Cardiac muscle cell (in vitro differentiated cells and primary cell): ENCODE data around the gene VEZT. TPM values are rescaled to one million over a fixed set of nuclear protein-coding genes. Genes with fewer than 3 reads are reported as not detected.

Source experiments
- DNase-seq, 2 donors: peaks; one replicate each; pipeline versions ENCODE4 v3.0.0 to v3.0.0-alpha.2; 2010 to 2017; ENCODE audit warnings: low read depth in 1 of 2, low spot score in 1 of 2
- H3K27ac ChIP-seq: fragments of 200-600 bp; sonication (generic); 2 replicates; pipeline ENCODE4 v1.5.1; 2016
- H3K27me3 ChIP-seq: fragments of 200-600 bp; sonication (generic); 2 replicates; pipeline ENCODE4 v1.6.0; 2016; ENCODE audit warnings: control low read depth
- H3K36me3 ChIP-seq: fragments of 200-600 bp; sonication (generic); 2 replicates; pipeline ENCODE4 v1.5.1; 2016; ENCODE audit warnings: control low read depth
- H3K4me1 ChIP-seq: fragments of 200-600 bp; sonication (generic); 2 replicates; pipeline ENCODE4 v1.8.1; 2017; ENCODE audit warnings: low read depth, mild to moderate bottlenecking, mixed run types
- H3K4me3 ChIP-seq: fragments of 200-600 bp; sonication (generic); 2 replicates; pipeline ENCODE4 v1.5.1; 2016; ENCODE audit warnings: mild to moderate bottlenecking
- H3K9me3 ChIP-seq: fragments of 200-600 bp; sonication (generic); 2 replicates; pipeline ENCODE4 v1.5.1; 2017; ENCODE audit warnings: low read depth, mild to moderate bottlenecking, control low read depth
- polyA plus RNA-seq: library from polyadenylated mRNA; unstranded; fragments of >200 nt; fragmentation: Nextera tagmentation; extraction: Ambion mirVana; gene quantifications from 2 replicates; pipeline ENCODE4 v1.2.1, GENCODE V29; 2016
- total RNA-seq: library from RNA; depleted of rRNA; stranded (reverse); fragments of >200 nt; gene quantifications from 2 replicates; pipeline ENCODE4 v1.2.3, GENCODE V29; 2016
- TF ChIP-seq, protein P1 (sequence below): IDR thresholded peaks from 2 replicates; pipeline ENCODE4 v1.5.1; 2012; ENCODE audit warnings: low read depth, mild to moderate bottlenecking, low read length

Gene VEZT
- total and polyA plus RNA-seq, 2 experiments from 2014 or later = 50.6 to 56.9 TPM

DNA sequence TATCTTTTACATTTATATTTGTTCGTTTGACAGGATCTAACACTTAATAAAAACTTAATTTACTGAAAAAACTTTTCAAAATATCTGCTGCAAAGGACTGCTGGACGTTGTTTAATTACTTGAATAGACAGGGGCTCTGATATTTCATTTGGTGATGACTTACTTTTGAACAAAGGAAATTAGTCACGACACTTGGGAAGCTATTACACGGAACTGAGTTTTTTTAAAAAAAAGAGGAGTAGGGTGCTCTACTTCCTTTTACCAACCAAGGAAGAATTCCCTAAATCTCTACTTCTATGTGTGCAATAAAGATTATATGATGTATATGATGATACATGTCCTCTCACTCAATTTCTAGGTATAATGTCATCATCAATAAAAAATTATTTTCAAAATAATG is 5.0 kb upstream of the VEZT start:
- Histone ChIP-seq H3K9me3 (no peaks in the 10 kb centered on the region), H3K27me3 (no peaks in the 10 kb centered on the region), H3K4me3 (no peak overlapping the region), H3K4me1 (peaks cover 18% of the 10 kb centered on the region), H3K27ac (no peak overlapping the region), H3K36me3 (peaks cover 5% of the 10 kb centered on the region)
- peak in 1 of 2 donors; percentile 37 for DNase-seq
- TF ChIP-seq, protein P1, sequence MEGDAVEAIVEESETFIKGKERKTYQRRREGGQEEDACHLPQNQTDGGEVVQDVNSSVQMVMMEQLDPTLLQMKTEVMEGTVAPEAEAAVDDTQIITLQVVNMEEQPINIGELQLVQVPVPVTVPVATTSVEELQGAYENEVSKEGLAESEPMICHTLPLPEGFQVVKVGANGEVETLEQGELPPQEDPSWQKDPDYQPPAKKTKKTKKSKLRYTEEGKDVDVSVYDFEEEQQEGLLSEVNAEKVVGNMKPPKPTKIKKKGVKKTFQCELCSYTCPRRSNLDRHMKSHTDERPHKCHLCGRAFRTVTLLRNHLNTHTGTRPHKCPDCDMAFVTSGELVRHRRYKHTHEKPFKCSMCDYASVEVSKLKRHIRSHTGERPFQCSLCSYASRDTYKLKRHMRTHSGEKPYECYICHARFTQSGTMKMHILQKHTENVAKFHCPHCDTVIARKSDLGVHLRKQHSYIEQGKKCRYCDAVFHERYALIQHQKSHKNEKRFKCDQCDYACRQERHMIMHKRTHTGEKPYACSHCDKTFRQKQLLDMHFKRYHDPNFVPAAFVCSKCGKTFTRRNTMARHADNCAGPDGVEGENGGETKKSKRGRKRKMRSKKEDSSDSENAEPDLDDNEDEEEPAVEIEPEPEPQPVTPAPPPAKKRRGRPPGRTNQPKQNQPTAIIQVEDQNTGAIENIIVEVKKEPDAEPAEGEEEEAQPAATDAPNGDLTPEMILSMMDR = no peak

DNA sequence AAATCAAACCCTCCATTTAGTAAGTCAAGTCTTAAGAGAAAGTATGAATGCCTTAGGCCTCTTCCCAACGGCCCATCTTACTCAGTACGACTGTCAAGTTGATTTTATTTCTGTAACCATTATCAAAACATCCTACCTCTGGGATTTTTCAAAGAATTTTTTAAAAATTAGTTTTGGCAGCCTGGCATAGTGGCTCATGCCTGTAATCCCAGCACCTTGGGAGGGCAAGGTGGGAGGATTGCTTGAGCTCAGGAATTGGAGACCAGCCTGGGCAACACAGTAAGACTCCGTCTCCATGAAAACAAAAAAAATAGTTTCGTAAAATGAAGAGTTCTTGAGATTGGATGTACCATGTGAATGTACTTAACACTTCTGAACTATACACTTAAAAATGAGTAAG is 4.5 kb upstream of the VEZT start:
- no peak overlapping the region for H3K4me3 ChIP-seq
- H3K36me3 ChIP-seq = peaks cover 5% of the 10 kb centered on the region
- H3K4me1 ChIP-seq = peaks cover 18% of the 10 kb centered on the region
- no peaks in the 10 kb centered on the region for H3K27me3 ChIP-seq
- no peak overlapping the region for H3K27ac ChIP-seq
- no peak for DNase-seq
- TF ChIP-seq, protein P1 = no peak
- no peaks in the 10 kb centered on the region for H3K9me3 ChIP-seq

DNA sequence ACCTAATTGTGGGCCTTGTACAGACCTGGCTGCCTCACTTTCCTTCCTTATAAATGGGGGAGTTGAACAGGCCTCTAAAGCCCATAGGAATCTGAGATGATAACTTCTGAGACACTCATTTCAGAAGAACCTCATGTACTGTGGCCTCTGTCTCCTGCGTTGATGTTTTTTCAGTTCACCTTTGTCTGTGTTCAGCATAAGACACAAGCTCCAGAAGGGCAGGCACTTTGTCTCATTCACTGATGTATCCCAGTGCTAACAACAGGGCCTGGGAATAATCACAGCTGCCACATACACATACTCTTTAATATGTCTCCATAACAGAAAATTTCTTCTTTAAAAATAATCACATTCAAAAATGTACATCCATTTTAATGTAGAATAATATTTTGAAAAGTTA is 3.7 kb upstream of the VEZT start:
- Histone ChIP-seq H3K9me3 (no peaks in the 10 kb centered on the region), H3K4me1 (peaks cover 18% of the 10 kb centered on the region), H3K27ac (peak overlapping the region; percentile 49), H3K36me3 (no peaks in the 10 kb centered on the region), H3K4me3 (no peak overlapping the region), H3K27me3 (no peaks in the 10 kb centered on the region)
- DNase-seq = peak in 1 of 2 donors; percentile 32
- TF ChIP-seq, protein P1 = no peak

DNA sequence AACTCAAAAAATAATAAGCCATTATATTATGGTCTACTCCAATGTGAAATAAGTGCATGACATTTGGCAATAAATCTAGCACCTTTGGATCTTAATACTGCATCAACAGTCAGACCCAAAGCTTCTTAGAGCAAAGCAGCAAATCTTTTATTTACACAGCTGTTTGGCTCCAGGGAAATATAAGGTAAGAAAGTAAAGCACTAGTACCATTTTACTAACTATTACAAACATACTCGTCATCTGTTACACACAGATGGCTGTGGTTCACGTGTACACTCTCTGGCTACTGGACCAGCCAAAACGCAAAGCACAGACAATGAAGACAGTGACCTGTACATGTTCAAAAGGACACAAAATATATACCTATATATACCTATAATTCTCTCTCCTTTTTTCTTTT is 3.1 kb upstream of the VEZT start:
- Histone ChIP-seq H3K27ac (peak overlapping the region; percentile 49), H3K4me3 (no peak overlapping the region), H3K27me3 (no peaks in the 10 kb centered on the region), H3K4me1 (peaks cover 22% of the 10 kb centered on the region), H3K9me3 (no peaks in the 10 kb centered on the region), H3K36me3 (no peaks in the 10 kb centered on the region)
- TF ChIP-seq, protein P1 = no peak
- no peak for DNase-seq

DNA sequence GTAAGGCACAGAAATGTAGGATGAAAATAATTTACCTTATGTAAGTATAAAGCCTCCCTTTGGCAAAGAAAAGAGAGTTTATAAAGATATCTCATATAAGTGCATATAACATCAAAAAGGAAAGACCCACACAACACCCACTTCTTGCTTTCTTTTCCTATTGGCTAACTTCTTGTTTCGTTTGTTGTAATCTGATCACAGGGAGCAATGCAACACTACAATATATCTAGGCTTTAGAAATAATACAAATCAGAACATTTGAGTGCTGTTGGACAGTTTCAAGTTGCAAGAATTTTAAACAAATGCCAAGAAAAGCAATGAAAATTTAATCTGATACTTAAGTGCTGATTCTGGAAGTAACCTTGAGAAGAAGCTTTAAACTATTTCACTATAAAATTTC is 1.7 kb upstream of the VEZT start:
- TF ChIP-seq, protein P1 = no peak
- H3K27ac ChIP-seq = peak overlapping the region; percentile 50
- H3K27me3 ChIP-seq = no peaks in the 10 kb centered on the region
- no peaks in the 10 kb centered on the region for H3K9me3 ChIP-seq
- H3K4me3 ChIP-seq = peak overlapping the region; percentile 67
- H3K36me3 ChIP-seq = no peaks in the 10 kb centered on the region
- H3K4me1 ChIP-seq = peaks cover 34% of the 10 kb centered on the region
- peak; percentile 47 to 67 for DNase-seq
